HG02943 (cell line): Measurements from ENCODE around the gene PIGL.
"Not testable (repeated sequence)": the region's sequence is repeated elsewhere in the genome, so short reads cannot be mapped to it uniquely, and the experiment has no call there.

ENCODE experiments used
- ATAC-seq: cut with Tn5 transposase; IDR thresholded peaks from one replicate; pipeline ENCODE4 v1.9.1; 2021; ENCODE audit warnings: mild to moderate bottlenecking, low read depth, moderate library complexity; ENCODE audit not compliant: unreplicated experiment

Gene PIGL

DNA sequence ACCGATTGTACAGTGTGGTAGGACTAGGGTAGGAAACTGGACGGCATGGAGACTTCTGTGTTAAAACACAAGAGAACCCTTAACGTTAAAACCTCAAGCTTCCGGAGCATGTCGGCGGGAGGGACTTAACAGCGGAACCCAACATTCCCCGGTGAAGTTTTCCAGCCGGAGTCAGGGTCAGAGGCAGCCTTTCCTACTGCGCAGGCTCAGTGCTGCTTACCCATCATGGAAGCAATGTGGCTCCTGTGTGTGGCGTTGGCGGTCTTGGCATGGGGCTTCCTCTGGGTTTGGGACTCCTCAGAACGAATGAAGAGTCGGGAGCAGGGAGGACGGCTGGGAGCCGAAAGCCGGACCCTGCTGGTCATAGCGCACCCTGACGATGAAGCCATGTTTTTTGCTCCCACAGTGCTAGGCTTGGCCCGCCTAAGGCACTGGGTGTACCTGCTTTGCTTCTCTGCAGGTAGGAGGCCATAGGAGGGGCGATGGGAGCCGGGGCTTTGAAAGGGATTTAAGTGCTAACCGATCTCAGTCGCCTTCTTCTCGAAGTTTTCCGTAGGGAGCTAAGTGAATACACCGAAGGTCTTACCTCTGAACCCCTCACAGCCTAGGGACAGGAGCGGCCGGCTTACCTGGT is at the start of gene PIGL:
PIGL (plus strand) TSS at position 209 of the 634 bp plus-strand sequence; CDS start at position 226, 17 bp downstream.
- no peak for ATAC-seq

DNA sequence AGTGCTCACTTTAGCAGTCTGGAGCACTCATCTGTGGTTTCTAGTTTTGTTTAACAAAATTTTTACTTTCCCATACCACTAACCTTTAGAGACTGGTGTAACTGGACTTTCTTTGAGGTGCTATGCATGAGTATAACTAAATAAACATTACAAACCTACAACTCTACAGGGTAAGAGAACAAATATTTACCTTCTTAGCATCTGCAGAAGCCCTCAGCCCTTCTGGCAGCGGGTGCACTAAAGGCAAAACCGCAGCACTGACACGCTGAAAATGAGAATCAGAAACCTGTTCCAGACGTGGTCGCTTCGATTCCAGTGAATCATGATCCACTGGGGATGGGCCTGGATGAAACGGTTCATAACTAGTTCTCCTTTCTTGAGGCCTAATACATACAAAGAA is 45.4 kb upstream of the PIGL start:
- ATAC-seq, result no peak

DNA sequence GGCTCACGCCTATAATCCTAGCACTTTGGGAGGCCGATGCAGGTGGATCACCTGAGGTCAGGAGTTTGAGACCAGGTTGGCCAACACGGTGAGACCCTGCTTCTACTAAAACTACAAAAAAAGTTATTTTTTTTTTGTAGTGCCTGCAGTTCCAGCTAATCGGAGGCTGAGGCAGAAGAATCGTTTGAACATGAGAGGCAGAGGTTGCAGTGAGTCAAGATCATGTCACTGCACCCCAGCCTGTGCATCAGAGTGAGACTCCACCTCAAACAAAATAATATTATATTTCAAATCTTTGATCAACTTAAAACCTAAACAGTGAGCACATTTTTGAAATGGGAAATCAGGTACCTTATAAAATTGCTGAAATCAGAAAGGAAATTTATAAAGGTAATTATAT is 38.2 kb upstream of the PIGL start:
- ATAC-seq, result no peak

- ATAC-seq, result no peak
Observed at GRCh38 chr17:16181581-16181980, 35.4 kb upstream of the PIGL start.

DNA sequence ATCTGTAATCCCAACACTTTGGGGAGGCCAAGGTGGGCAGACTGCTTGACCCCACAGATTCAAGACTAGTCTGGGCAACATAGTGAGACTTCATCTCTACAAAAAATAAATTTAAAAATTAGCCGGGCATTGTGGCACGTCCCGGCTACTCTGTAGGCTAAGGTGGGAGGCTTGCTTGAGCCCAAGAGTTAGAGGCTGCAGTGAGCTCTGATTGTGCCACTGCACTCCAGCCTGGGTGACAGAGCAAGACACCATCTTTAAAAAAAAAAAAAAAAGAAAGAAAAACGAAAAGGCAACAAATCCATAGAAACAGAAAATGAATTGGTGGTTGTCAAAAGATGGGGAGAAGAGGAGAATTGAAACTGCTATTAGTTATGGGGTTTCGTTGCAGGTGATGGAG is 29.4 kb upstream of the PIGL start:
- ATAC-seq, result no peak

- no peak for ATAC-seq
Observed at GRCh38 chr17:16189791-16190348, 27.1 kb upstream of the PIGL start.

- ATAC-seq, result no peak
Observed at GRCh38 chr17:16190703-16191360, 26.2 kb upstream of the PIGL start.

DNA sequence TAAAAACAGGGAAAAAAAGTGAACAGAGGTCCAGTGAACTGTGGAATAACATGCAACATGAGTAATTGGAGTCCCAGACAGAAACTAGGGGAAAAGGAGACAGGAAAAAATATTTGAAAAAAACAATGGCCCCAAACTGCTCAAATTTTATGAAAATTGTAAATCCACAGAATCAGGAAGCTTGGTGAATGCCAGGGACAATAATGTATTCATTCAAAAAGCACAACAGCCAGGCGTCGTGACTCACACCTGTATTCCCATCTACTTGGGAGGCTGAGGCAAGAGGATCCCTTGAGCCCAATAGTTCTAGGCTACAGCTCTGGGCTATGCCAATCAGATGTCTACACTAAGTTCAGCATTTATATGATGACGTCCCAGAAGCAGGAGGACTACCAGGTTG is 25.4 kb upstream of the PIGL start:
- ATAC-seq, result no peak

DNA sequence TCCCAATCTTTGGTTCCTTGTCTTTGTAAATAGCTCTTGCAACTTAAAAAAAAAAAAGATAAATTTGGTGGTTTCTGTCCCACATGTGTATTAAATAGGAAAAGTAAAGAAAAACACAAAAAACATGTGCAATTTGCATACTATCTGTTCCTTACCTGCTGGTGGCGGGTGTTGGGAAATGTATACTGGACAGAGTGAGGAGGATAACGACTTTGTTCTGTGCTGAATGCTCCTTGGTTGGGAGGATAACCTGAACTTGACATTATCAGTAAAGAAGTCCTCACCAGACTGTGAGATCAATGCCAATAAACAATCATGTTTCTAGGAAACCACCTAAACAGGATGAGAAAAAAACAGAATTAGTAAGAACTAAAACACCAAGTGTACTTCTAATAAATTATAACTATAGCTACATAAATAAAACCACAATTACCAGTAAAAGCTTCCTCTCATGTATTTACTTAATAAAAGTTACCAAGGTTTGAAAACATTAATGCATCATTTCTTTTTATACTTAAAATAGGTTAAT is 22.6 kb upstream of the PIGL start:
- ATAC-seq, result not testable (repeated sequence)

- ATAC-seq, result no peak
Observed at GRCh38 chr17:16197276-16197675, 19.7 kb upstream of the PIGL start.

DNA sequence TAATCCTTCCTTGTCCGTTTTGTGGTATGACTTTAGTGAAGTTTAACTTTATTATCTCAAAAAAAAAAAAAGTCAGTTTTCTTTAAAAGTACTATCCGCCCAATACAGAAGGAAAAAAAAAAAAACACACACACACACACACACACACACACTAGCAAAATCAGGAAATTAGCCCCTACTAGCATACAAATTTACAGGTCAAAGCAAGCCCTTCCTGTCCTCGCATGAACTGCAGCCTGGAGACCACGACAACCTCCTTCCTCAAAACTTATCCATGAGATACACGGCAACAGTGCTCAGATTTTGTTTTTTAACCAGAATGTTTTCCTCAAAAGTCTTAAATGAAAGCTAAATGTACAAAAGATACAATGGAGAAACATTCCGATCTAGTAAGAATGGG is 17.9 kb upstream of the PIGL start:
- ATAC-seq, result no peak

GRCh38 chr17:16201693-16202131 is 15.3 kb upstream of the PIGL start:
- not testable (repeated sequence) for ATAC-seq

DNA sequence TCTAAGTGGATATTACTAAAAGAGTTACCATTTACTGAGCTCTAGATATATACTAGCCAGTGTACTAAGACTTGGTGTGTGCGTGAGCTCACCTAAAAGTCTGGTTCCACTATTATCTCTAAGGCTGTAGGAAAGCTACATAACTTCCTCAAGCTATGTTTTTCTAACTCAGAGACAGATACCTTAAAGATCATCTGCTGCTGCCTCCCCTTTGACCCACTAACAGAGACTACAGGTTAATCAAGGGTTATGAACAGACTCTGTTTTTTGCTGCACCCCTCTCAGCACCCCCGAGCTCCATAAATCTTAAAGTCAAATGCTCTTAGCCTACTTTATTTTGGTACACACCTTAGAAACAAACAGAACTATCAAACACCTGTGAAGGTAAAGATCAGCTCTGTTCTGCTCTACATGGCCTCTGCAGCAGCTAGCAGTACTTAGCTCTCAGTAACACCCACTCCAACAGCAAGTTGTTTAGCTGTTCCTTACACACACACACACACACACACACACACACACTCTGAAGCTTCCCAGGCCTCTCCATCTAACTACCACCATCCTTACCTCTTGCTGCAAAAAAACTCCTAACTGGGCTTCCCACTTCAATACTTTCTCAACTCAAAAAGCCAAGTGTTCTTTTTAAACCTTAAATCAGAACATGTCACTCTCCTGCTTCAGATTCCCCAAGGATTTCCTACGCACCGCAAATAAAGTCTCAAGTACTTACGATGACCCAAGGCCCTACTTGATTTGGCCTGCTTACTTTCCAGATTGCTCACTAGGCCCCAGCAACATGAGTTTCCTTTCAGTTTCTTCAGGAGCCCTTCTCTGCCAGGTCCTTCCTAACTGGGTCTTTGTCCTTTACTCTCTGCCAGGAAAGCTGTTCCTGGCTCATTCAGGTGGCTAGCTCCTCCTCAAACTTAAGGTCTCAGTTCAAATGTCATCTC is 14.2 kb upstream of the PIGL start:
- not testable (repeated sequence) for ATAC-seq

DNA sequence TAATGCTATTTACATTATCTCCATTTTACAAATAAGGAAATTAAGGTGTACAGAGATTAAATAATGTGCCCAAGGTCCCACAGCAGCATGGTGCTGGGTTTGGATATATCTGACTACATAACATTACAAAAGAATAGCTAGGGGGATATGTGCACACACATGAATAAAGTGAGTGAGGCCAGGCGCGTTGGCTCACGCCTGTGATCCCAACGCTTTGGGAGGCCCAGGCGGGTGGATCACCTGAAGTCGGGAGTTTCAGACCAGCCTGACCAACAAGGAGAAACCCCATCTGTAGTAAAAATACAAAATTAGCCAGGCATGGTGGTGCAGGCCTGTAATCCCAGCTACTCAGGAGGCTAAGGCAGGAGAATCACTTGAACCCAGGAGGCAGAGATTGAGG is 12.2 kb upstream of the PIGL start:
- not testable (repeated sequence) for ATAC-seq

DNA sequence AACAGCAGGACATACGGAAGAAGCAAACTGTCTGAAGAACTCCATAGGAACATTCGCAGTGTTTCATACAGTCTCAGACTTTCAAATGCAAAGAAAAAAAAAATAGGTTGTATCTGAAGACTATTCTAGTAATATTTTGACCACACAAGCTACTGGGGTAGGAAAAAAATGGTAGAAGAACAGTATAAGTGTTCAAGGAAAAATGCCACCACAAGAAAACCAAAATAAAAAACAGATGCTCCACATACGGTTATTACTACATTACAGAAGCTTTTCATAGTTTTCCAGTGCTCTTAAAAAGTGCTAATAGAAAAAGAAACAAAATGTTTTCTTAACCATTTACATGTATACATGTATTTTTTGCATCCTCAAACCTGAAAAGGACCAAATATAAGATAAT is 5.4 kb upstream of the PIGL start:
- no peak for ATAC-seq

GRCh38 chr17:16212793-16213192 is 4.2 kb upstream of the PIGL start:
- no peak for ATAC-seq

- no peak for ATAC-seq
Observed at GRCh38 chr17:16214190-16215001, 2.6 kb upstream of the PIGL start.

DNA sequence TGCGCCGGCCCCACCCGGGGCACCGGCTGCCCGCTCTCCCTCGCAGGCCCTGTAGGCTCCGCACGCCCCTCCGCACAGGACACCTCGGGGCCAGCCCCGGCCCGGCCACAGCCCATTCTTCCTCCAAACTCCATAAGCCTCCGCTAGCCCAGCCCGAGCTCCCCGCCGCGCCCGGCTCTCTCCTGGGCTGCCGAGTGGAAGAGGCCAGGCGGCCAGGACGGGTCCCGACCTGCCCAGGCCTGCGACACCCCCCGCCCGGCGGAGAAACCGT is 2.1 kb upstream of the PIGL start:
- ATAC-seq, result peak; percentile 31

- ATAC-seq, result peak; percentile 65
Observed at GRCh38 chr17:16215273-16215964, 1.6 kb upstream of the PIGL start, which contains the start of gene NCOR1. Gene NCOR1, minus strand, starts transcription at chr17:16215534. Its CDS starts 20,965 bp downstream, at chr17:16194569.
